Osteocyte (in vitro differentiated cells): ENCODE data around the gene HSD3B7. TPM values are rescaled to one million over a fixed set of nuclear protein-coding genes. Genes with fewer than 3 reads are reported as not detected.
A peak's percentile ranks its signal among the peaks of the same experiment; 100 is the strongest.

Source experiments
- DNase-seq: peaks from one replicate; pipeline ENCODE4 v3.0.0; 2021; ENCODE audit warnings: mixed read lengths; ENCODE audit not compliant: unreplicated experiment; ENCODE audit errors: extremely low spot score
- H3K27ac Mint-ChIP-seq: one replicate; pipeline ENCODE4 v1.8.0; 2021; ENCODE audit warnings: mild to moderate bottlenecking, mixed read lengths; ENCODE audit not compliant: unreplicated experiment
- H3K27me3 Mint-ChIP-seq: one replicate; pipeline ENCODE4 v1.8.0; 2021; ENCODE audit warnings: mixed read lengths; ENCODE audit not compliant: unreplicated experiment
- H3K36me3 Mint-ChIP-seq: one replicate; pipeline ENCODE4 v1.8.0; 2021; ENCODE audit warnings: mixed read lengths; ENCODE audit not compliant: unreplicated experiment
- H3K4me1 Mint-ChIP-seq: one replicate; pipeline ENCODE4 v1.8.0; 2021; ENCODE audit warnings: mixed read lengths; ENCODE audit not compliant: unreplicated experiment
- H3K4me3 Mint-ChIP-seq: one replicate; pipeline ENCODE4 v1.8.0; 2021; ENCODE audit warnings: mild to moderate bottlenecking, moderate library complexity, mixed read lengths; ENCODE audit not compliant: unreplicated experiment
- H3K9me3 Mint-ChIP-seq: one replicate; pipeline ENCODE4 v1.8.0; 2021; ENCODE audit warnings: mixed read lengths; ENCODE audit not compliant: unreplicated experiment
- total RNA-seq: library from RNA; stranded (reverse); gene quantifications from 2 replicates; pipeline ENCODE4 v1.2.1, GENCODE V29; 2021
- TF ChIP-seq, protein P1 (sequence below): fragments of 200-600 bp; sonication (generic); IDR thresholded peaks from 2 replicates; pipeline ENCODE4 v1.5.0; 2021; ENCODE audit warnings: antibody characterized with exemption, mild to moderate bottlenecking, moderate library complexity

Gene HSD3B7
- total RNA-seq, 1 donor from 2014 or later = 7.6 TPM

DNA sequence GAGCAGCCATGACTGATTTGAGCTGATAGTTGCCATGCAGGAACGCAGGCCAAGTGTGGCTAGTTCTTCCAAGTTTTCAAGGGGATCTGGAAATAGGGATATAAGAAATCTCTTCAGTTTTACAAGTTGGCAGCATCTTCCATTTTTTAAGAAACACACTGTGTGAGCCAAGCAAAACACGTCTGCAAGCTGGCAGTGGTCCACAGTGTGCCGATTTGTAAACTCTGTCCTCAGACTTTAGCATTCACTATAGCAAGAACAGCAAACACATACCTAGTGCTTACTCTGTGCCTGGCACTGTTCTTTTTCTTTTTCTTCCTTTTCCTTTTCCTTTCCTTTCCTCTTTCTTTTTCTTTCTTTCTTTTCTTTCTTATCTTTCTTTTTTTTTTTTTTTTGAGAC lies 33.3 kb upstream of the HSD3B7 start:
- Mint-ChIP-seq H3K4me1 (peaks cover 38% of the 10 kb centered on the region), H3K27ac (peak overlapping the region; percentile 52), H3K4me3 (no peak overlapping the region), H3K9me3 (no peaks in the 10 kb centered on the region), H3K27me3 (no peaks in the 10 kb centered on the region), H3K36me3 (peaks cover 2% of the 10 kb centered on the region)
- no peak for DNase-seq
- TF ChIP-seq, protein P1, sequence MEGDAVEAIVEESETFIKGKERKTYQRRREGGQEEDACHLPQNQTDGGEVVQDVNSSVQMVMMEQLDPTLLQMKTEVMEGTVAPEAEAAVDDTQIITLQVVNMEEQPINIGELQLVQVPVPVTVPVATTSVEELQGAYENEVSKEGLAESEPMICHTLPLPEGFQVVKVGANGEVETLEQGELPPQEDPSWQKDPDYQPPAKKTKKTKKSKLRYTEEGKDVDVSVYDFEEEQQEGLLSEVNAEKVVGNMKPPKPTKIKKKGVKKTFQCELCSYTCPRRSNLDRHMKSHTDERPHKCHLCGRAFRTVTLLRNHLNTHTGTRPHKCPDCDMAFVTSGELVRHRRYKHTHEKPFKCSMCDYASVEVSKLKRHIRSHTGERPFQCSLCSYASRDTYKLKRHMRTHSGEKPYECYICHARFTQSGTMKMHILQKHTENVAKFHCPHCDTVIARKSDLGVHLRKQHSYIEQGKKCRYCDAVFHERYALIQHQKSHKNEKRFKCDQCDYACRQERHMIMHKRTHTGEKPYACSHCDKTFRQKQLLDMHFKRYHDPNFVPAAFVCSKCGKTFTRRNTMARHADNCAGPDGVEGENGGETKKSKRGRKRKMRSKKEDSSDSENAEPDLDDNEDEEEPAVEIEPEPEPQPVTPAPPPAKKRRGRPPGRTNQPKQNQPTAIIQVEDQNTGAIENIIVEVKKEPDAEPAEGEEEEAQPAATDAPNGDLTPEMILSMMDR = no peak

GRCh38 chr16:30953111-30953510 lies 31.9 kb upstream of the HSD3B7 start:
- Mint-ChIP-seq H3K9me3 (no peaks in the 10 kb centered on the region), H3K4me1 (peaks cover 35% of the 10 kb centered on the region), H3K27me3 (no peaks in the 10 kb centered on the region), H3K36me3 (no peaks in the 10 kb centered on the region), H3K27ac (no peak overlapping the region), H3K4me3 (no peak overlapping the region)
- DNase-seq = no peak
- TF ChIP-seq, protein P1 = no peak

GRCh38 chr16:30953511-30954124 lies 31.4 kb upstream of the HSD3B7 start:
- Mint-ChIP-seq H3K27me3 (no peaks in the 10 kb centered on the region), H3K9me3 (no peaks in the 10 kb centered on the region), H3K4me3 (no peak overlapping the region), H3K4me1 (peaks cover 38% of the 10 kb centered on the region), H3K27ac (peak overlapping the region; percentile 47), H3K36me3 (no peaks in the 10 kb centered on the region)
- DNase-seq = no peak
- TF ChIP-seq, protein P1 = peak; percentile 81

- DNase-seq = no peak
- H3K27me3 Mint-ChIP-seq = no peaks in the 10 kb centered on the region
- H3K9me3 Mint-ChIP-seq = no peaks in the 10 kb centered on the region
- H3K36me3 Mint-ChIP-seq = peaks cover 8% of the 10 kb centered on the region
- H3K4me1 Mint-ChIP-seq = peaks cover 43% of the 10 kb centered on the region
- H3K27ac Mint-ChIP-seq = no peak overlapping the region
- H3K4me3 Mint-ChIP-seq = no peak overlapping the region
- TF ChIP-seq, protein P1 = no peak
These were observed 30.0 kb upstream of the HSD3B7 start for GRCh38 chr16:30954993-30955392.

GRCh38 chr16:30956601-30957455 lies 28.2 kb upstream of the HSD3B7 start:
- DNase-seq = peak; percentile 93
- H3K4me1 Mint-ChIP-seq = peaks cover 28% of the 10 kb centered on the region
- TF ChIP-seq, protein P1 = peak; percentile 48
- H3K27ac Mint-ChIP-seq = peak overlapping the region; percentile 99
- peak overlapping the region; percentile 90 for H3K4me3 Mint-ChIP-seq
- no peaks in the 10 kb centered on the region for H3K9me3 Mint-ChIP-seq
- H3K27me3 Mint-ChIP-seq = no peaks in the 10 kb centered on the region
- peaks cover 20% of the 10 kb centered on the region for H3K36me3 Mint-ChIP-seq
